IPS DF 6.9 (cell line): ENCODE data around the gene RNFT1.
"Not testable (repeated sequence)": the region's sequence is repeated elsewhere in the genome, so short reads cannot be mapped to it uniquely, and the experiment has no call there.

Experiments used
- DNase-seq: peaks from one replicate; pipeline ENCODE4 v3.0.0-alpha.2; 2013; ENCODE audit warnings: low read depth, low spot score
- H3K27ac ChIP-seq: one replicate; pipeline ENCODE4 v1.5.1; 2013; ENCODE audit warnings: low read length, control low read depth
- H3K27me3 ChIP-seq: 2 replicates; pipeline ENCODE4 v1.6.1; 2013; ENCODE audit warnings: mild to moderate bottlenecking, low read length; ENCODE audit not compliant: control insufficient read depth, insufficient read depth
- H3K36me3 ChIP-seq: 2 replicates; pipeline ENCODE4 v1.6.1; 2013; ENCODE audit warnings: low read length; ENCODE audit not compliant: control insufficient read depth, insufficient read depth
- H3K4me1 ChIP-seq: 2 replicates; pipeline ENCODE4 v1.6.1; 2013; ENCODE audit warnings: low read length; ENCODE audit not compliant: control insufficient read depth, insufficient read depth
- H3K4me3 ChIP-seq: 2 replicates; pipeline ENCODE4 v1.5.1; 2013; ENCODE audit warnings: mild to moderate bottlenecking, low read length
- H3K9me3 ChIP-seq: 2 replicates; pipeline ENCODE4 v1.6.1; 2013; ENCODE audit warnings: low read length, inconsistent platforms; ENCODE audit not compliant: control insufficient read depth, insufficient read depth
- WGBS: extraction: QIAGEN DNeasy Blood & Tissue Kit; methylation state at CpG from one replicate; pipeline ENCODE4 v1.1.7; 2013; ENCODE audit warnings: mixed read lengths, missing lambda C conversion rate; ENCODE audit not compliant: insufficient read length, insufficient coverage; 5-methylcytosine and 5-hydroxymethylcytosine counted together

The RNFT1 gene, protein sequence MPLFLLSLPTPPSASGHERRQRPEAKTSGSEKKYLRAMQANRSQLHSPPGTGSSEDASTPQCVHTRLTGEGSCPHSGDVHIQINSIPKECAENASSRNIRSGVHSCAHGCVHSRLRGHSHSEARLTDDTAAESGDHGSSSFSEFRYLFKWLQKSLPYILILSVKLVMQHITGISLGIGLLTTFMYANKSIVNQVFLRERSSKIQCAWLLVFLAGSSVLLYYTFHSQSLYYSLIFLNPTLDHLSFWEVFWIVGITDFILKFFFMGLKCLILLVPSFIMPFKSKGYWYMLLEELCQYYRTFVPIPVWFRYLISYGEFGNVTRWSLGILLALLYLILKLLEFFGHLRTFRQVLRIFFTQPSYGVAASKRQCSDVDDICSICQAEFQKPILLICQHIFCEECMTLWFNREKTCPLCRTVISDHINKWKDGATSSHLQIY

DNA sequence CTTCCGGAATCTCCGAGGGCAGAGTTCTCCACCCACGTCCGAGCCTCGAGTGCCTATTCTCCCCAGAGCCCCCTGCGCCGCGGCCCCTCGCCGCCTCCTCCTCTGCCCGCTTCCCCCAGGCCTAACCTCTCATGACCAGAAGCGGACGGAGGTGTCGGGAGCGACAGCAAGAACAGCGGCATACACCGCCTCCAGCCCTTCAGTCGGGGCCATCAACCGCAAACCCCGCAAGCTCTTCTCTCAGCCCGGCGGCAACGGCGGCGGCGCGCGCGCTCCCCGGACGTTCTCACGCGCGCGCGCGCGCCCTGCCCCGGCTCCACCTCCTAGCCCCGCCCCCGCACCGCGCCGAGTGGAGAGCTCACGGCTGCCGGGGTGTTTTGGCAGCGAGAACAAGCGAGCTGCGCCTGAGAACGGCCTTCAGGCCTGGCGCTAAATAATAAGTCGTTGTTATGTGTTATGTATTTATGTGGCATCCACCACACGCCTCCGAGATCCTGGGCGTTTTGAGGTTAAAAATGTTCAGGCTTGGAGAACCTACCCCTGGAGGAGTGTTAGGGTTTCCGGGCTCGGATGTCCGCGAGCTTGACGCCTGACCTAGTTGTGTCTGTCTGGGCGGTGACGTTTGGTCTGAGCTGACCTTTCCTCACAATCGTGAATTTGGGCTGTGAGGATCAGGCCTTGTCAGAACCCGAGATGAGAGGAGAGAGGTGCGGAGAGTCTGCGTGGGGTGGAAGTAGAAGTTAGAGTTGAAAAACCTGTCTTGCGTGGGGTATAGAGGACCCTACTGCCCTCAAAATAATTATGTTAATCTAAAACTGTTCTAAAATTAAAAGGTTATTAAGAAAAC, at the start of gene RNFT1:
TSS of gene RNFT1 (minus strand) at position 259 of the 847 bp plus-strand sequence. CDS start at position 182, 77 bp downstream.
- Histone ChIP-seq H3K27me3 (no peaks in the 10 kb centered on the region), H3K9me3 (no peaks in the 10 kb centered on the region), H3K4me3 (peak within 1 kb of the TSS; percentile 53; the same call in 1 of the 2 replicates), H3K36me3 (no peaks in the 10 kb centered on the region), H3K27ac (no peak within 1 kb of the TSS), H3K4me1 (no peaks in the 10 kb centered on the region)
- DNase-seq: peak; percentile 39
- WGBS: no CpG with 5 or more reads among the region's 67 CpGs

DNA sequence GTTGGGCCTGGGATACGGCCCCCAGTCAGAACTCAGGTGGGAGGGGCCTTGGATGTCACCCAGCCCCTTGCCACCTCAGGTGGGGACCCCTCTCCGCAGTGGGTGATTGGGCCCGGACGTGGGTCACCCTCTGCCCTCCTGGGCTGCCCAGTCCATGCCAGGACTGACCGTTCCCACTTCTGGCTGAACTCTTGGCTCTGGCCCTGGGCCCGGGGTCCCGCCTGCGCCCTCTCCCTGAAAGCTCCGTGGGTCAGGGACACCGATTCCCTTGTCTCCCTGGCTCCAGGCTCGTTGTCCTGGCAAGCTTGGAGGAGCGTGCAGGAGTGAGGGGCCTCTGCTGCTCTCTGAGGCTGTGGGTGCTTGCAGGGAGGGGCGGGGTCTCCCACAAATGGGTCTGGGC, 44.8 kb upstream of the RNFT1 start:
- no CpG with 5 or more reads among the region's 13 CpGs for WGBS
- not testable (repeated sequence) for H3K4me1 ChIP-seq, H3K9me3 ChIP-seq, H3K27me3 ChIP-seq, H3K4me3 ChIP-seq, DNase-seq, H3K27ac ChIP-seq, H3K36me3 ChIP-seq

DNA sequence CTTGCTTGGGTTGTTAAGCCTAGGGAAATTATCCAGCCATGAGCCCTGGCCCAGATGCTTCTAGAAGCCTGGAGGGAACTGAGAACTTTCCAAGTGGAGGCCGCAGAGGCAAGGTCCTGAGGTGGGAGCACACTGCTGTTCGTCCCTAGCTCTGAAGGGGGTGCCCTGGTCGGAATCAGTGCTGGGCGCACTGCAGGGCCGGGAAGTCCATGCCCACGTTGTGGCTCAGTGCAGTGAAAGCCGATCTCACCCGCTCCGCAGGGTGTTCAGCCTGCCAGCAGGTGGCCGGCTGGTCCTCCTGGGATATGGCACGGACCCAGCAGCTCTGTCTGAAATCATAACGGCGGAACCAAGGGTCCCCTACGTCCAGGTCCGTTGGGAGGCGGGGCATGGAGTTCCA, 43.8 kb upstream of the RNFT1 start:
- not testable (repeated sequence) for H3K4me3 ChIP-seq, DNase-seq, H3K27ac ChIP-seq, H3K4me1 ChIP-seq, H3K36me3 ChIP-seq, H3K27me3 ChIP-seq, H3K9me3 ChIP-seq
- no CpG with 5 or more reads among the region's 16 CpGs for WGBS

DNA sequence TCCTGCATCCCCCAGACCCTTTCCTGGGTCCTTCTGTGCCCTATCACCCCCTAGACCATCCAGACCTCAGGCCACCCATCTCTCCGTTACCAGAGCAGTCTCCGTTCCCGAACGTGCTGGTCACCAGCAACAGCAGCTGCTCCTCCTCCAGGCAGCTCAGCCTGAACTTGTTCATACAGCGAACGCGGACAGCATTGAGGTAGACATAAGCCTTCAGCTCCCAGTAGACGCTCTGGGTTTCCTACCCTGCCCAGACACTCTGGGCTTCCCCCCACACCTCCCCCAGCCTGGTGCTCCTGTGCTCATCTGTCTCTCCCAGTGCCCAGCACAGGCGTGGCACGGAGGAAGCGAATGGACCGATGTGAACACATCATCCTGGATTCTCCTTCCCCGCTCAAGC, 41.6 kb upstream of the RNFT1 start:
- Histone ChIP-seq H3K27me3 (no peaks in the 10 kb centered on the region), H3K27ac (no peak overlapping the region), H3K9me3 (no peaks in the 10 kb centered on the region), H3K4me3 (no peak overlapping the region), H3K36me3 (no peaks in the 10 kb centered on the region), H3K4me1 (no peaks in the 10 kb centered on the region)
- no peak for DNase-seq
- no CpG with 5 or more reads among the region's 13 CpGs for WGBS

DNA sequence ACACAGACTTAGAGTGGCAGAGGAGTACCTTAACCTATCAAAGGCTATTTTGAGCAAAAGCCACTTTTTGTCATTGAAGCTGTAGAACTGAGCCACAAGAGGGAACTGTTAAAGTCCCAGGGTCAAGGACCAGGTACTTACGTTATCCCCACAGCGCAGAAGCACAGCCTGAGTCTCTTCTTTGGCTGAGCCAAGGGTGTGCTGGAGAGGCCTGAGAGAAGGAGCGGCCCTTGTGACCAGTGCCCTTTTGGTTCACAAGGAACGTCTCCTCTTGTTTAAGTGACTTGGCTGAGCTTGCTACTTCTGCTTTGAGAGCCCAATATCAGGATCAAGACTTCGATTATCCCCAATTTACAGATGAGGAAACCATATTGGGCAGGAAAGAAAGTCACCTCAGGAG, 40.0 kb upstream of the RNFT1 start:
- H3K27ac ChIP-seq, H3K36me3 ChIP-seq, DNase-seq, H3K4me1 ChIP-seq, H3K9me3 ChIP-seq, H3K4me3 ChIP-seq, H3K27me3 ChIP-seq: not testable (repeated sequence)
- WGBS: no CpG with 5 or more reads among the region's 5 CpGs

DNA sequence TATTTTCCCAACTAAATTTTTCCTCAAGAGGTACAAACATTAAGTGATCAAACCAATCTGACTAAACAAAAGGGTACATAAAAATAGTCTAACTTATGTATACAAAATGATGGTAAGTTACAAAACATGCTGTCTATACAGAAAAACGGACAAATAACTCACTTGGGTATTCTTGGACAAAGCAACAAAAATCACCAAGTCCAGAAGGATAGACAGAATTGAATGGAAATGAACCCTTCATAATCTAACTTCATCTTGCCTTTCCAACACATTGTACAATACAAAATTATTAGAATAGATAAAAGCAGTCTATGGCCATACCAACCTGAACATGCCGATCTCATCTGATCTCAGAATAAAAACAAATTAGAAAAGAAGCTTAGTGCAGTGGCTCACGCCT, 37.9 kb upstream of the RNFT1 start:
- DNase-seq, H3K27ac ChIP-seq, H3K27me3 ChIP-seq, H3K36me3 ChIP-seq, H3K4me3 ChIP-seq, H3K9me3 ChIP-seq, H3K4me1 ChIP-seq: not testable (repeated sequence)
- WGBS: no CpG with 5 or more reads among the region's 3 CpGs

DNA sequence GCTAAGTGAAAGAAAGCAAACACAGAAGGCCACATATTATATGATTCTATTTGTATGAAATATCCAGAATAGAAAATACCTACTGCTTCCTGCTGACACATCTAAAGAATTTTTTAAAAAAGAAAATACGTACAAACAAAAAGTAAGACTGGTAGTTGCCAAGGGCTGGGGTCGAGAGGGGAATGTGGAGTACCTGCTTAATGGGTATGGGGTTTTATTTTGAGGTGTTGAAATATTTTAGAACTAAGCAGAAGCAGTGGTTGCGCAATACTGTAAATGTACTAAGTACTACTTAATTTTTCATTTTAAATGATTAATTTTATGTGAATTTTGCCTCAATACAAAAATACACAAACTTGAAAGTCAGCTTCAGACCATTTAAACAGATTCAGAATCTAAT, 32.1 kb upstream of the RNFT1 start:
- not testable (repeated sequence) for H3K9me3 ChIP-seq, DNase-seq, H3K4me3 ChIP-seq, H3K27ac ChIP-seq, H3K27me3 ChIP-seq, H3K36me3 ChIP-seq, H3K4me1 ChIP-seq
- no CpG with 5 or more reads among the region's 3 CpGs for WGBS

DNA sequence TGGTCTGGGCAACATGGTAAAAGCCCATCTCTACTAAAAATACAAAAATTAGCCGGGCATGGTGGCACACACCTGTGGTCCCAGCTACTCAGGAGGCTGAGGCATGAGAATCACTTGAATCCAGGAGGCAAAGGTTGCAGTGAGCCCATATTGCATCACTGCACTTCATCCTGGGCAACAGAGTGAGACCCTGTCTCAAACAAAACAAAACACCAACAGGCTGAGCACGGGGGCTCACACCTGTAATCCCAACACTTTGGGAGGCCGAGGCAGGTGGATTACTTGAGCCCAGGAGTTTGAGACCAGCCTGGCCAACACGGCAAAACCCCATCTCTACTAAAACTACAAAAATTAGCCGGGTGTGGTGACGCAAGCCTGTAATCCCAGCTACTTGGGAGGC, 10.6 kb upstream of the RNFT1 start:
- not testable (repeated sequence) for H3K27ac ChIP-seq, H3K9me3 ChIP-seq, H3K4me3 ChIP-seq, DNase-seq, H3K27me3 ChIP-seq, H3K4me1 ChIP-seq, H3K36me3 ChIP-seq
- no CpG with 5 or more reads among the region's 6 CpGs for WGBS

DNA sequence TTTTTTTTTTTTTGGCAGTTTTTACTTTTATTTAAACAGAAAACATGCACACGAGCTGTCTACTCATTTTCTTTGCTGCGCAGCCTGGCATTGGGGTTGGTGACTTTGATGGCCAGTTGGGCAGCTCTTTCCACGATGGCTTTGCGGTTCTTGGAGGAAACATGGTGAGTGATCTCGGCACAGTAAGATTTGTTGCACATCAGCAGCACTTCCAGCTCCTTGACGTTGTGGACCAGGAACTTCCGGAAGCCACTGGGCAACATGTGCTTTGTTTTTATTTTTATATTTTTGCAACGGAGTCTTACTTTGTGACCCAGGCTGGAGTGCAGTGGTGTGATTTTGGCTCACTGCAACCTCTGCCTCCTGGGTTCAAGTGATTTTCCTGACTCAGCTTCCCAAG, 8.9 kb upstream of the RNFT1 start:
- DNase-seq, H3K27ac ChIP-seq, H3K36me3 ChIP-seq, H3K9me3 ChIP-seq, H3K4me3 ChIP-seq, H3K27me3 ChIP-seq, H3K4me1 ChIP-seq: not testable (repeated sequence)
- no CpG with 5 or more reads among the region's 8 CpGs for WGBS

DNA sequence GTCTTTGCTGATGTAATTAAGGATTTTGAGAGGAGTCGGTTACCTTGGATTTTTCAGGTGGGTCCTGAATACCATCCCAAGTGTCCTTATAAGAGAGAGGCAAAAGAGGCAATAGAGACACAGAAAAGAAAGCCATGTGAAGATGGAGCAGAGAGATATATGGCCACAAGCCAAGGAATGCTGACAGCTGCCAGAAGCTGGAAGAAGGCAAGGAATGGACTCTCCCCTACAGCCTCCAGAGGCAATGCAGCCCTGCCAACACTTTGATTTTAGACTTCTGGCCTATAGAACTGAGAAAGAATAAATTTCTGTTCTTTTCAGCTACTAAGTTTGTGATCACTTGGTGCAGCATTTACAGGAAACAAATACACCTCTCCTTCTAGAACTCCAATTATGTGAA, 8.2 kb upstream of the RNFT1 start:
- no peak for DNase-seq
- no CpG with 5 or more reads among the region's 1 CpG for WGBS

More for the DNA sequence above, 8.2 kb upstream of the RNFT1 start:
- H3K4me1 ChIP-seq: no peaks in the 10 kb centered on the region
- H3K4me3 ChIP-seq: no peak overlapping the region
- no peaks in the 10 kb centered on the region for H3K27me3 ChIP-seq
- no peaks in the 10 kb centered on the region for H3K9me3 ChIP-seq
- H3K27ac ChIP-seq: no peak overlapping the region
- H3K36me3 ChIP-seq: no peaks in the 10 kb centered on the region
